ENCODE data around the gene KDM1A.

Gene KDM1A

DNA sequence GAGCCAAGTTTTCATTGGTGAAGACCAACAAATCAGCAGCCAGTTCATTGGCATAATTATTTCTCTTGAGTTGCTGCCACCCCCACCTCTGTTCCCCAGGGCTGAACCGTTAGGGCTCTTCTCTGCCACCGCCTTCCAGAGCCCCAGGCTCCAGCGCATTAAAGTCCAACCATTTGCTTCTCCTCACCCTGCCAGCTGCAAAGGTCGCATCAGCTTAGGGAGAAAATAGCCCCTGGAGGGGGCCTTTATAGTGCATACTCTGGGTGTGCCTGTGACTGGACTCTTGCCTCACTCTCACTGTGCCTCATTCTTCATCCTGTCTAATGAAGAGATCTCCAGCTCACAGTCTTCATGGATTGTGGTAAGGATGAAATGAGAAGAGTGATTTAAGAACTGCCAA lies 50.4 kb downstream of the KDM1A start:
- DNase-seq (ENCODE audit: low read depth): no peak

GRCh38 chr1:23074012-23074411 lies 54.7 kb downstream of the KDM1A start:
- DNase-seq (ENCODE audit: low read depth): no peak

DNA sequence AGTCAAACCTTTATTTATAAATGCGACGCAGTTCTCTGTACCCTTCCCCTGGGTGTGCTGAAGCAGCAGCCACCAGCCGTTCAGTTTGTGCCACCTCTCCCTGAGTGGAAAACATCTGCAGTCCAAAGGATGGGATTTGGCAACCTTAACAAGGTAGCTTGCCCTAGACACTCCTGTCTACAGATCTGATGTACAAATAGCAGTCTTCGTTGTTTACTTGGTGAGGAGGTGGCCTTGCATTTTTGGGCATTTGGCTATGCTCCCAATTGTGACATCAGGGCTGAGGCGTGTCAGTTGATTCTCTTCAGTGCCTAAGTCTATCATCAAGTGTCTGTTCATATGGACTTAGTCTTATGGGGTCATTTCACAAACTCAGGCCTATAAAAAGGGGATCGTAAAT lies 59.8 kb downstream of the KDM1A start:
- peak; percentile 16 for DNase-seq (ENCODE audit: low read depth)

DNA sequence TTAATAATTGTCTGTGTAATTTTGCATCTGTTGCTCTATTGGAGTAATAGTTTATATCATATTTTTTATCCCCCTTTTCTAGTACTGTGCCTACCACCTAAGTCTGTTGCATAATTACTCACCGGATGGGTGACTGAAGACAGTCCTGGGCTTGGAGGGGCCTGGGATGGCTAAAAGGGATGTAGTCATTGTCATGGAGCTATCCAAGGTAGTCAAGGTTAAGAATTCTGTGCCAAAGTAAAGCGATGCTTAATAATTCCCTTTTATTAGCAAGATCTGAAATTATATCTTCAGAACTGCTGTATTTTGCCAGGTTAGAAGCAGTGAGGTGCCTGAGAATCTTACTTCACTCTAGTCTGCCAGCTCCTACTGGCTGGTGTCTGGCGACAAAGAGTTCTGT lies 61.6 kb downstream of the KDM1A start:
- DNase-seq (ENCODE audit: low read depth): no peak

GRCh38 chr1:23081376-23081775 lies 62.1 kb downstream of the KDM1A start:
- no peak for DNase-seq (ENCODE audit: low read depth)

GRCh38 chr1:23083714-23084480 lies 64.6 kb downstream of the KDM1A start:
- no peak for DNase-seq (ENCODE audit: low read depth)

DNA sequence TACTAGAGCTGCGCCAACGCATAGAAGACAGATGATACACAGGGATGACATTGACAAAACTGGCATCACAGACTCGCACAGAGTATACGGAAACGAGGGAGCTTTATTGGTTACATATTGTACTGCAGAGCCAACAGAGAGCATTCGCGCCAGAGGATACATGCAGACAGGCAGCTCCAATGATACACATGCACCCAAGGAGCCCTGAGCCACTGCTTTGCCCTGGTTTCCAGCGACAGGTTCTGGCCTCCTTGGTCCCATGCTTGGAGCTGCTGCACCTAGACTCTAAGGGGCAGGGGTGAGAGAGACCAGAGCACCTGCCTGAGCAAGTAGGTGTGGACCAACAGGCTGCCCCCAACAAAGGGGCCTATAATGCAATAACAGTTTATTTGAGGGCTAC lies 65.6 kb downstream of the KDM1A start:
- DNase-seq (ENCODE audit: low read depth): no peak

- no peak for DNase-seq (ENCODE audit: low read depth)
Measured at GRCh38 chr1:23085696-23086095, 66.4 kb downstream of the KDM1A start.

GRCh38 chr1:23088027-23088426 lies 68.8 kb downstream of the KDM1A start:
- no peak for DNase-seq (ENCODE audit: low read depth)

DNA sequence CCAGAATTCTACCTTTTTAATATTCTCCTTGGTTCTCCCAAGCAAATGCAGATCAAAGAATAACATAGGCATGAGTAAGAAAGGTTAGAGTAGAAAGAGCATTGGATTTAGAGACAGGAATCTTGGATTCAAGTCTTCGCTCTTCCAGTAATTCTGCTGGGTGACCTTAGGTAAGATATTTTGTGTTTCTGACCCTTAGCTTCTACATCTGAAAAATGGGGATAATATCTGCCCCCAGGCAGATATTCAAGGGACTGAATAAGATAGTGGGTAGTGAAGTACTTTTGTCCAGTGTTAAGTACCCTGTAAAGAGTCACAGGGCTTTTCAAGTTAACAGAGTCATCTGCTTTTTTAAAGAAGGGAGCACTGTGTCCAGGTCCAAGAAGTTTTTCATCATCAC lies 70.8 kb downstream of the KDM1A start:
- no peak for DNase-seq (ENCODE audit: low read depth)

DNA sequence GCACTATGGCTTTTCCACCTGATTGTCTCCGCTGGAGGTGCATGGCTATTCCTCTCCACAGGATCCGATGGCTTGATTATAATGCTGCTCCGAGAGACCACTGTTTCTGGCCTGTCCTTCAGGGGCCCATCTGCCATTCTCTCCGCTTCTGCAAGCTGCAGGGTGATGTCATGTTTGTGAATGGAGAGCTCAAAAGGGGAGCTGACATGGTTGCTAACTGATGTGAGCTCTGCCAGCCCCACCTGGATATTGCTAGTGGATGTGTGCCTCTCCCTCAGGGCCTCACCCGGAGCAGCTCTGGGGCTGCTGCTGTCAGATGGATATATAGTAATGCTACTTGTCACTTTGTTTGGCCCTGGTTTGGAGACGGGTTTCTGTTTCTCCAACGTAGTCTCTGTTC lies 72.3 kb downstream of the KDM1A start:
- no peak for DNase-seq (ENCODE audit: low read depth)

GRCh38 chr1:23092447-23092846 lies 73.2 kb downstream of the KDM1A start:
- no peak for DNase-seq (ENCODE audit: low read depth)

DNA sequence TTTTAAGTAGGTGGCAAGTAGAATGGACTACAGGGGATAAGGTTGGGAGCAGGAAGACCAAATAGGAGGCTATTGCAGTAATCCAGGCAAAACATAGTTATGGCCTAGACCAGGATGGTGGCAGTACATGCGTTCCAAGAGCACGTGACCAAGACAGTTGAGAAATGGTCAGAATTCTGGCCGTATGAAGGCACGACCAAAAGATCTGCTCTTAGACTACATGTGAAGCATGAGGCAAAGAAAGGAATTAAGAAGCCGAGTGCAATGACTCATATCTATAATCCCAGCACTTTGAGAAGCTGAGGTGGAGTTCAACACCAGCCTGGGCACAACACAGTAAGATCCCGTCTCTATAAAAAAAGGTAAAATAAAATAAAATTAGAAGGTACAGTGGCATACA lies 78.0 kb downstream of the KDM1A start:
- peak; percentile 28 for DNase-seq (ENCODE audit: low read depth)

DNA sequence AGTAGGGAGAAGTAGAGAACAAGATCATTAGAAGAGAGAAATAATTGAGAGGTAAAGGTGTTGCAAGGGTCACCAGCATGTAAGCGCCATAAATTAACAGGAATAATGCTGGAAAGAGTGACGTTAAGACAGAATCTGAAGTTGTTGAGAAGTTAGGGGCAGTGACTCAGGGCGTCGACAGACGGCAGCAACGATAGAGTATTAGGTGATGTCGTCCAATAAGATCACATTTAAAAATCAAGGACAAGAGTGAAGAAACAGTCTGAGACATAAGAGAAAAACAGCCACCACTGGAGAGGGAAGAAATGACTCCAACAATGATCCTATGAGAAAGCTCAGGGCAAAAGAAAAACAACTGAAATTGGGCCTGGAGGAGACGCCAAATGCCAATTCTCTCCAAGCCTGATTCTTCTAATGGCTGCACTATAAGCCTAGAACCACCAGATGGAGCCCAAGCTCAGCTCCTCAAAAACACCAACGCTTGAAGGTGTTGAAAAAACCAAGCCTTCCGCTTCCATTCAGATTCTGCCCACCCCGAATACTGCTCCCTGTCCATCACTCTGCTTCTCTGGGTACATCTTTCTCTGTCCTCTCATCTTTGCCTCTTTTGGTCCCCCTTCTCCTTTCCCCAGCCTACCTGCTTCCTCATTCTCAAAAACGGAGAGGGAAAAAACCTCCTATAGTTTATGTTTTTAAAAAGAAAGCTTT lies 79.3 kb downstream of the KDM1A start:
- peak; percentile 78 for DNase-seq (ENCODE audit: low read depth)

GRCh38 chr1:23099171-23099536 lies 79.9 kb downstream of the KDM1A start:
- no peak for DNase-seq (ENCODE audit: low read depth)

DNA sequence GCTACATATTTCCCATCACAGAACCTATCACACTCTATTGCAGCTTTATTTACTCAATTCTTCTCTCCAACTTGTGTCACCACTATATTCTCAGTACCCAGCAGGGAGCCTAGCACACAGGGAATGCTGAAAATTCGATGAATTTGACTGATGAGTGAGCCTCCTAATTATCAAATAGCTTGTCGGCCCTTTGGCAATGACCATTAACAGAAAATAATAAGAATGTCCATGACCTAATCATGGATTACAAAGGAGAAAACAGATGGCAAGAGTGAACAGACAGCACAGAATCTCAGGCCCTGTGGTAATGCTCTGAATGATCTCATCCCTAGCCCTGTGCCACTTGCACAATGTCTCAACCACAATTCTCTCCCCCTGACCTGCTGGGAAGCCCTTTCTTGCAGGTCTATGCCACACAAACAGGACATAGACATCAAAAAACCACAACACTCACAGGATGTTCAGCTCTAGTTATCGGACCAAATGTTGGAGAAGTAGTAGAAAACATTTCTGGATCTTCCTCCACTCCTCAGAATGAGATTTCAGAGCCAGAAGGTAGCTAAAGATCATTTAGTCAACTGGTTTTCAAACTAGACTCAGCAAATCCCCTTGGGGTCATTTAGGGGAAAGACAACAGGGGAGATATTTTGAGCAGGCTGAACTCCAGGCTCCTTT lies 80.9 kb downstream of the KDM1A start:
- DNase-seq (ENCODE audit: low read depth): peak; percentile 98

DNA sequence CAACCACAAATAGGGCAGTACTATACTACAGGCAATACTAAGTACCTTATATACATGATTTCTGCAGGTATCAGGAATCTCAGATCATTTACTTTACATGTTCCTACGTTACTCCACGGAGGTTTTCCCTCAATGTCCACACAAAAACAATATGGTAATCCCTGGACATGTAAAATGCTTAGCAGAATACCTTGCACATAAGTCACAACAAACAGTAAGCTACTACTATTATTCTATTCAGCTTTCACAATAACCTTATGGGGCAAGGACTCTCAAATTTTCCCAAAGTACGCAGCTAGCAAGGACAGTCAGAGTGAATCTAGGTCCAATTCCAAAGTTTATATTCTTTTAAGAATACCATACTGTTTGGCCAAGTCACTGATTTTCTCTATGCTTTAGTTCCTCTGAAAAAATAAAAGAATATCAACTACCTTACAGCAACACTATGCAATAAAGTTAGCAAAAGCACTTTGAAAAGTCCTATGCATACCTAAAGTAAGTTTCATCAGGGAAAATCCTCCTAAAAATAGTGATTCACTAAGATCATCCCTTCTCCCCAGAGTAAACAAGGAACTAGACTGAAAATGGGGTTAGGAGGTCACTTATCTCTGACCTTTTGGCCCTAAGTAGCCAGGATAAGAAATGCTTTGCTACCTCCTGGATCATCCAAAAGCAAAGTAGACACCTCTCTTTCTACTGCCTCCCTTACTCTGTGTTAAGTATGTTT lies 82.0 kb downstream of the KDM1A start:
- peak; percentile 67 for DNase-seq (ENCODE audit: low read depth)

- peak; percentile 22 for DNase-seq (ENCODE audit: low read depth)
Measured at GRCh38 chr1:23101887-23102286, 82.6 kb downstream of the KDM1A start.

GRCh38 chr1:23102289-23102688 lies 83.0 kb downstream of the KDM1A start:
- DNase-seq (ENCODE audit: low read depth): peak; percentile 82

- peak; percentile 60 for DNase-seq (ENCODE audit: low read depth)
Measured at GRCh38 chr1:23103001-23103889, 84.0 kb downstream of the KDM1A start.

DNA sequence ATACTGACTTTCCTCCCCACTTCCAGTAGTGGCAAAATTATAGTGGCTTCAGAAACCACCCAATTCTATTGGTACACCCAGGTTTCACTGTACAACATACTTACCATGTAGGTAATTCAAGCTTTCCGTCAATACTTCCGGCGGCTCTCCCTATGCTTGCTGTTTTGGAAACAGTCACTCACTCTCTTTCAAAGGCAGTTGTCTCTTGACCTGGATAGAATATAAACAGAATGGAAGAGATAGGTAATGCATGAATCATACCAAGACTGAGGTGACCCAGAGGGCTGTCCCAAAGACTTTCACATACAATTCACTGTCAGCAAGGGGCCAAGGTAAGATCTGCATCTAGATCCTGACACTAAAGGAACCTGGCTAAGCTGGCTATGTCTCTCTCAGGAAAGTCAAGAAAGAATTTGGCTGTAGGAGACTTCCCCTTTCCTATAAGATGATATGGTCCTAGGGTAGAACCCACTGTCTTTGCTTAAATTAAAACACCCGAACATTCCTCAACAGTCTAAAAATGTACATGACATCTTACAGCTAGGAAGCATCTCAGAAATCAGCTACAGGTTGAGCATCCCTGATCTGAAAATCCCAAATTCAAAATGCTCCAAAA lies 89.8 kb downstream of the KDM1A start:
- no peak for DNase-seq (ENCODE audit: low read depth)

Measured in EH (cell line).